LNCaP clone FGC (cell line): Measurements from ENCODE around the gene TRMO.
A peak's percentile ranks its signal among the peaks of the same experiment; 100 is the strongest.

Source experiments
- DNase-seq: peaks from one replicate; pipeline ENCODE4 v3.0.0-alpha.2; 2011; ENCODE audit warnings: low read depth
- H3K4me3 ChIP-seq: 2 replicates; pipeline ENCODE4 v1.5.1; 2011; ENCODE audit warnings: mild to moderate bottlenecking, low read depth, low read length, control low read depth
- CTCF ChIP-seq: IDR thresholded peaks from 2 replicates; pipeline ENCODE4 v1.5.1; 2012; ENCODE audit warnings: mild to moderate bottlenecking; ENCODE audit not compliant: control insufficient read depth, insufficient read depth; ENCODE audit errors: extremely low read depth

TRMO gene

GRCh38 chr9:97891736-97892135 lies 30.6 kb downstream of the TRMO start:
- no peak for DNase-seq
- TF ChIP-seq CTCF: no peak
- H3K4me3 ChIP-seq: no peak overlapping the region

- no peak overlapping the region for H3K4me3 ChIP-seq
- no peak for DNase-seq
- peak; percentile 48 for TF ChIP-seq CTCF
Observed at GRCh38 chr9:97889941-97890887, 32.1 kb downstream of the TRMO start.

GRCh38 chr9:97880336-97880735 lies 42.0 kb downstream of the TRMO start:
- DNase-seq: no peak
- no peak overlapping the region for H3K4me3 ChIP-seq
- no peak for TF ChIP-seq CTCF

- no peak for TF ChIP-seq CTCF
- H3K4me3 ChIP-seq: no peak overlapping the region
- DNase-seq: no peak
Observed at GRCh38 chr9:97876061-97876460, 46.2 kb downstream of the TRMO start.

- H3K4me3 ChIP-seq: no peak overlapping the region
- TF ChIP-seq CTCF: no peak
- DNase-seq: no peak
Observed at GRCh38 chr9:97875111-97875510, 47.2 kb downstream of the TRMO start.

- DNase-seq: no peak
- no peak overlapping the region for H3K4me3 ChIP-seq
- no peak for TF ChIP-seq CTCF
Observed at GRCh38 chr9:97874624-97875023, 47.7 kb downstream of the TRMO start.

- TF ChIP-seq CTCF: no peak
- DNase-seq: no peak
- no peak overlapping the region for H3K4me3 ChIP-seq
Observed at GRCh38 chr9:97873882-97874281, 48.4 kb downstream of the TRMO start.
